ENCODE measurements around the gene ZSCAN10. TPM values are rescaled to one million over a fixed set of nuclear protein-coding genes. Genes with fewer than 3 reads are reported as not detected.
"Not testable (repeated sequence)": the region's sequence is repeated elsewhere in the genome, so short reads cannot be mapped to it uniquely, and the experiment has no call there.

The ZSCAN10 gene
- polyA plus RNA-seq, 1 donor from 2014 or later = 0.10 TPM

DNA sequence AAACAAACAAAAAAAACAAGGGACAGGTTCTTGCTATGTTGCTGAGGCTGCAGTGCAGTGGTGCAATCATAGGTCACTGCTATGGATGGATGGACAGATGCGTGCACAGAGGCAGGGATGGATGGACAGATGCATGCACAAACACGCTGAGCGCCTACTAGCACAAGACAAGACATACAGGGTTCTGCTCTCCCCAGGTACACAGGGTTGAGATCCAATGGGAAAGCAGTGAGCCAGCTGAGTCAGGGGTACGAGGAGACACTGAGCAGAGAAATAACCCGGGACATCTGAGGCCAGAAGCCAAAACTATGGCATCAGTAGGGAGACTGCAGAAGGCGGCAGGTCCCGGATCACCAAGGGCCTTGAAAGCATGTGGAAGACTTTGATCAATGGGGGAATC lies 27.4 kb downstream of the ZSCAN10 start:
- no peak overlapping the region for H2AFZ ChIP-seq (ENCODE audit: low read depth, low read length)
- no peak for TF ChIP-seq MXI1 (conservative IDR thresholded peaks at IDR 0.05; ENCODE audit: poor library complexity, severe bottlenecking)
- no peak overlapping the region for H3K4me2 ChIP-seq (ENCODE audit: low read length)
- no peaks in the 10 kb centered on the region for H3K79me2 ChIP-seq (replicated peaks; ENCODE audit: insufficient read depth, low read length)
- H3K27me3 ChIP-seq (ENCODE audit: insufficient read depth, low read depth, low read length) = no peaks in the 10 kb centered on the region
- no peaks in the 10 kb centered on the region for H3K9me2 ChIP-seq (ENCODE audit: insufficient read depth, low read length)
- no peaks in the 10 kb centered on the region for H3K36me3 ChIP-seq (ENCODE audit: insufficient read depth, low read length)
- H3F3A ChIP-seq (ENCODE audit: insufficient read depth, low read length, poor library complexity, severe bottlenecking) = no peaks in the 10 kb centered on the region
- no peak overlapping the region for H3K4me3 ChIP-seq (ENCODE audit: low read length)
- no peaks in the 10 kb centered on the region for H3K9me3 ChIP-seq (ENCODE audit: low read length)
- H4K20me1 ChIP-seq (ENCODE audit: insufficient read depth) = no peaks in the 10 kb centered on the region
- H3K9ac ChIP-seq (ENCODE audit: low read length) = no peak overlapping the region
- no peak overlapping the region for H3K27ac ChIP-seq (ENCODE audit: low read length)

DNA sequence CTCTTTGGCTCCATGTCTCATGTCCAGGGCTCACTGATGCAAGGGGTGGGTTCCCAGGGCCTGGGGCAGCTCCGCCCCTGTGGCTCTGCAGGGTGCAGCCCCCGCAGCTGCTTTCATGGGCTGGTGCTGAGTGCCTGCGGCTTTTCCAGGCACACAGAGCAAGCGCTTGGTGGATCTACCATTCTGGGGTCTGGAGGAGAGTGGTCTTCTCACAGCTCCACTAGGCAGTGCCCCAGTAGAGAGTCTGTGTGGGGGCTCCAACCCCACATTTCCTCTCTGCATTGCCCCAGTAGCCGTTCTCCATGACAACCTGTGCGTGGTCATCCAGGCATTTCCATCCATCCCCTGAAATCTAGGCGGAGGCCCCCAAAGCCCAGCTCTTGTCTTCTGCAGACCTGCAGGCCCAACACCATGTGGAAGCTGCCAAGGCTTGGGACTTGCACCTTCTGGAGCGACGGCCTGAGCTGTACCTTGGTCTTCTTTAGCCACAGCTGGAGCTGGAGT lies 28.4 kb downstream of the ZSCAN10 start:
- Histone ChIP-seq H3K27ac (ENCODE audit: low read length) (no peak overlapping the region), H3K79me2 (replicated peaks; ENCODE audit: insufficient read depth, low read length) (no peaks in the 10 kb centered on the region), H3K4me3 (ENCODE audit: low read length) (no peak overlapping the region), H3K27me3 (ENCODE audit: insufficient read depth, low read depth, low read length) (no peaks in the 10 kb centered on the region), H3K9ac (ENCODE audit: low read length) (no peak overlapping the region), H3F3A (ENCODE audit: insufficient read depth, low read length, poor library complexity, severe bottlenecking) (no peaks in the 10 kb centered on the region), H2AFZ (ENCODE audit: low read depth, low read length) (no peak overlapping the region), H3K4me2 (ENCODE audit: low read length) (no peak overlapping the region), H3K9me2 (ENCODE audit: insufficient read depth, low read length) (no peaks in the 10 kb centered on the region), H4K20me1 (ENCODE audit: insufficient read depth) (no peaks in the 10 kb centered on the region), H3K9me3 (ENCODE audit: low read length) (no peaks in the 10 kb centered on the region), H3K36me3 (ENCODE audit: insufficient read depth, low read length) (no peaks in the 10 kb centered on the region)
- no peak for TF ChIP-seq POLR2AphosphoS5 (IDR thresholded peaks at IDR 0.05)
- no peak for TF ChIP-seq MXI1 (conservative IDR thresholded peaks at IDR 0.05; ENCODE audit: poor library complexity, severe bottlenecking)
- TF ChIP-seq EZH2 (IDR thresholded peaks at IDR 0.05; ENCODE audit: borderline replicate concordance, insufficient read depth, low read length, poor library complexity, severe bottlenecking) = no peak
- TF ChIP-seq RAD21 (conservative IDR thresholded peaks at IDR 0.05) = no peak
- TF ChIP-seq, protein P1, sequence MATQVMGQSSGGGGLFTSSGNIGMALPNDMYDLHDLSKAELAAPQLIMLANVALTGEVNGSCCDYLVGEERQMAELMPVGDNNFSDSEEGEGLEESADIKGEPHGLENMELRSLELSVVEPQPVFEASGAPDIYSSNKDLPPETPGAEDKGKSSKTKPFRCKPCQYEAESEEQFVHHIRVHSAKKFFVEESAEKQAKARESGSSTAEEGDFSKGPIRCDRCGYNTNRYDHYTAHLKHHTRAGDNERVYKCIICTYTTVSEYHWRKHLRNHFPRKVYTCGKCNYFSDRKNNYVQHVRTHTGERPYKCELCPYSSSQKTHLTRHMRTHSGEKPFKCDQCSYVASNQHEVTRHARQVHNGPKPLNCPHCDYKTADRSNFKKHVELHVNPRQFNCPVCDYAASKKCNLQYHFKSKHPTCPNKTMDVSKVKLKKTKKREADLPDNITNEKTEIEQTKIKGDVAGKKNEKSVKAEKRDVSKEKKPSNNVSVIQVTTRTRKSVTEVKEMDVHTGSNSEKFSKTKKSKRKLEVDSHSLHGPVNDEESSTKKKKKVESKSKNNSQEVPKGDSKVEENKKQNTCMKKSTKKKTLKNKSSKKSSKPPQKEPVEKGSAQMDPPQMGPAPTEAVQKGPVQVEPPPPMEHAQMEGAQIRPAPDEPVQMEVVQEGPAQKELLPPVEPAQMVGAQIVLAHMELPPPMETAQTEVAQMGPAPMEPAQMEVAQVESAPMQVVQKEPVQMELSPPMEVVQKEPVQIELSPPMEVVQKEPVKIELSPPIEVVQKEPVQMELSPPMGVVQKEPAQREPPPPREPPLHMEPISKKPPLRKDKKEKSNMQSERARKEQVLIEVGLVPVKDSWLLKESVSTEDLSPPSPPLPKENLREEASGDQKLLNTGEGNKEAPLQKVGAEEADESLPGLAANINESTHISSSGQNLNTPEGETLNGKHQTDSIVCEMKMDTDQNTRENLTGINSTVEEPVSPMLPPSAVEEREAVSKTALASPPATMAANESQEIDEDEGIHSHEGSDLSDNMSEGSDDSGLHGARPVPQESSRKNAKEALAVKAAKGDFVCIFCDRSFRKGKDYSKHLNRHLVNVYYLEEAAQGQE (IDR thresholded peaks at IDR 0.05; ENCODE audit: borderline replicate concordance) = no peak
- TF ChIP-seq TAF1 (IDR thresholded peaks at IDR 0.05; ENCODE audit: low read depth) = no peak
- TF ChIP-seq SMC3 (conservative IDR thresholded peaks at IDR 0.05; ENCODE audit: poor library complexity) = no peak
- TF ChIP-seq, protein P2, sequence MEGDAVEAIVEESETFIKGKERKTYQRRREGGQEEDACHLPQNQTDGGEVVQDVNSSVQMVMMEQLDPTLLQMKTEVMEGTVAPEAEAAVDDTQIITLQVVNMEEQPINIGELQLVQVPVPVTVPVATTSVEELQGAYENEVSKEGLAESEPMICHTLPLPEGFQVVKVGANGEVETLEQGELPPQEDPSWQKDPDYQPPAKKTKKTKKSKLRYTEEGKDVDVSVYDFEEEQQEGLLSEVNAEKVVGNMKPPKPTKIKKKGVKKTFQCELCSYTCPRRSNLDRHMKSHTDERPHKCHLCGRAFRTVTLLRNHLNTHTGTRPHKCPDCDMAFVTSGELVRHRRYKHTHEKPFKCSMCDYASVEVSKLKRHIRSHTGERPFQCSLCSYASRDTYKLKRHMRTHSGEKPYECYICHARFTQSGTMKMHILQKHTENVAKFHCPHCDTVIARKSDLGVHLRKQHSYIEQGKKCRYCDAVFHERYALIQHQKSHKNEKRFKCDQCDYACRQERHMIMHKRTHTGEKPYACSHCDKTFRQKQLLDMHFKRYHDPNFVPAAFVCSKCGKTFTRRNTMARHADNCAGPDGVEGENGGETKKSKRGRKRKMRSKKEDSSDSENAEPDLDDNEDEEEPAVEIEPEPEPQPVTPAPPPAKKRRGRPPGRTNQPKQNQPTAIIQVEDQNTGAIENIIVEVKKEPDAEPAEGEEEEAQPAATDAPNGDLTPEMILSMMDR (IDR thresholded peaks at IDR 0.05; ENCODE audit: poor library complexity, severe bottlenecking) = no peak
- no peak for TF ChIP-seq EP300 (conservative IDR thresholded peaks at IDR 0.05; ENCODE audit: poor library complexity, severe bottlenecking)

DNA sequence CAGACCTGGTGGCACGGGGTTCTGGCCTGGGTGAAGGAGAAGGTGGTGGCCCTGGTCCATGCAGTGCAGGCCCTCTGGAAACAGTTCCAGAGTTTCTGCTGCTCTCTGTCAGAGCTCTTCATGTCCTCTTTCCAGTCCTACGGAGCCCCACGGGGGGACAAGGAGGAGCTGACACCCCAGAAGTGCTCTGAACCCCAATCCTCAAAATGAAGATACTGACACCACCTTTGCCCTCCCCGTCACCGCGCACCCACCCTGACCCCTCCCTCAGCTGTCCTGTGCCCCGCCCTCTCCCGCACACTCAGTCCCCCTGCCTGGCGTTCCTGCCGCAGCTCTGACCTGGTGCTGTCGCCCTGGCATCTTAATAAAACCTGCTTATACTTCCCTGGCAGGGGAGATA lies 29.9 kb downstream of the ZSCAN10 start:
- not testable (repeated sequence) for H3K79me2 ChIP-seq (replicated peaks; ENCODE audit: insufficient read depth, low read length); H2AFZ ChIP-seq (ENCODE audit: low read depth, low read length); H3K36me3 ChIP-seq (ENCODE audit: insufficient read depth, low read length); H3K9ac ChIP-seq (ENCODE audit: low read length); H3K4me3 ChIP-seq (ENCODE audit: low read length); H4K20me1 ChIP-seq (ENCODE audit: insufficient read depth); H3F3A ChIP-seq (ENCODE audit: insufficient read depth, low read length, poor library complexity, severe bottlenecking); H3K4me2 ChIP-seq (ENCODE audit: low read length); H3K9me2 ChIP-seq (ENCODE audit: insufficient read depth, low read length); H3K27ac ChIP-seq (ENCODE audit: low read length); H3K27me3 ChIP-seq (ENCODE audit: insufficient read depth, low read depth, low read length); H3K9me3 ChIP-seq (ENCODE audit: low read length)

All from neural cell (in vitro differentiated cells).